Epithelial cell of proximal tubule (primary cell): ENCODE measurements around the gene KCTD10. TPM values are rescaled to one million over a fixed set of nuclear protein-coding genes. Genes with fewer than 3 reads are reported as not detected.

ENCODE experiments used
- DNase-seq: peaks from one replicate; pipeline ENCODE4 v3.0.0-alpha.2; 2011; ENCODE audit warnings: low read depth
- H3K4me3 ChIP-seq: 2 replicates; pipeline ENCODE4 v1.5.1; 2011; ENCODE audit warnings: low read depth, mild to moderate bottlenecking, low read length
- CTCF ChIP-seq: conservative IDR thresholded peaks from 2 replicates; pipeline ENCODE4 v1.5.1; 2012; ENCODE audit warnings: low read depth, mild to moderate bottlenecking, low read length
- total RNA-seq: library from RNA; depleted of rRNA; stranded (reverse); fragments of >200 nt; gene quantifications from 2 replicates; pipeline ENCODE4 v1.2.3, GENCODE V29; 2015

The KCTD10 gene
- total RNA-seq, 1 donor from 2014 or later: 43.8 TPM

- no peak overlapping the region for H3K4me3 ChIP-seq
- DNase-seq: peak; percentile 6
- peak; percentile 93 for TF ChIP-seq CTCF
These were observed 41.9 kb upstream of the KCTD10 start for GRCh38 chr12:109518820-109519665.

- no peak for DNase-seq
- no peak overlapping the region for H3K4me3 ChIP-seq
- TF ChIP-seq CTCF: no peak
These were observed 40.5 kb upstream of the KCTD10 start for GRCh38 chr12:109517619-109518018.

- H3K4me3 ChIP-seq: no peak overlapping the region
- no peak for TF ChIP-seq CTCF
- DNase-seq: no peak
These were observed 36.9 kb upstream of the KCTD10 start for GRCh38 chr12:109513977-109514376.

GRCh38 chr12:109513051-109513450 lies 36.0 kb upstream of the KCTD10 start:
- no peak overlapping the region for H3K4me3 ChIP-seq
- TF ChIP-seq CTCF: no peak
- no peak for DNase-seq

- DNase-seq: no peak
- H3K4me3 ChIP-seq: no peak overlapping the region
- TF ChIP-seq CTCF: no peak
These were observed 35.5 kb upstream of the KCTD10 start for GRCh38 chr12:109512608-109513007.

- H3K4me3 ChIP-seq: no peak overlapping the region
- no peak for DNase-seq
- TF ChIP-seq CTCF: no peak
These were observed 33.1 kb upstream of the KCTD10 start for GRCh38 chr12:109510196-109510595.

- no peak for TF ChIP-seq CTCF
- H3K4me3 ChIP-seq: no peak overlapping the region
- no peak for DNase-seq
These were observed 27.0 kb upstream of the KCTD10 start for GRCh38 chr12:109504068-109504467.
